ENCODE measurements around the gene TLL1.

DNA sequence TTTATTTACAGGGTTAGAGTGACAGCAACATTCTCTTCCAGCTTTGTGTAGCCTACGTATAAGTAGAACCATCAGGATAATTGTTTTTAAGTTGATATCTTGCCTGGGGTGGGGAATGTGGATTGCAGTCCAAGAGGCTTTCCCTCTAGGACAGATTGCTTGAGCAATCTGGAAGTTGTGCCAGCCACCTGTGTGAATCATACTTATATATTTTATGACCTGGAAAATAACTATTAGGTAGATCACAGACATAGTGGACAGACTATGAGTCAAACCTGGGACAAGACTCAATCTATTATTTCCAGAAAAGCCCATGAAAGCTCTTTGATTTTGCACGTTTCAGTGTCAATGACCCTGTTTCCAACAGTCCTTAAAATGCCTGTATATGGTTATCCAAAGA lies 98.9 kb downstream of the TLL1 start:
- TF ChIP-seq, protein P1, sequence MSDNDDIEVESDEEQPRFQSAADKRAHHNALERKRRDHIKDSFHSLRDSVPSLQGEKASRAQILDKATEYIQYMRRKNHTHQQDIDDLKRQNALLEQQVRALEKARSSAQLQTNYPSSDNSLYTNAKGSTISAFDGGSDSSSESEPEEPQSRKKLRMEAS (CRISPR knock-in tag; IDR thresholded peaks at IDR 0.05): no peak
- TF ChIP-seq, protein P2, sequence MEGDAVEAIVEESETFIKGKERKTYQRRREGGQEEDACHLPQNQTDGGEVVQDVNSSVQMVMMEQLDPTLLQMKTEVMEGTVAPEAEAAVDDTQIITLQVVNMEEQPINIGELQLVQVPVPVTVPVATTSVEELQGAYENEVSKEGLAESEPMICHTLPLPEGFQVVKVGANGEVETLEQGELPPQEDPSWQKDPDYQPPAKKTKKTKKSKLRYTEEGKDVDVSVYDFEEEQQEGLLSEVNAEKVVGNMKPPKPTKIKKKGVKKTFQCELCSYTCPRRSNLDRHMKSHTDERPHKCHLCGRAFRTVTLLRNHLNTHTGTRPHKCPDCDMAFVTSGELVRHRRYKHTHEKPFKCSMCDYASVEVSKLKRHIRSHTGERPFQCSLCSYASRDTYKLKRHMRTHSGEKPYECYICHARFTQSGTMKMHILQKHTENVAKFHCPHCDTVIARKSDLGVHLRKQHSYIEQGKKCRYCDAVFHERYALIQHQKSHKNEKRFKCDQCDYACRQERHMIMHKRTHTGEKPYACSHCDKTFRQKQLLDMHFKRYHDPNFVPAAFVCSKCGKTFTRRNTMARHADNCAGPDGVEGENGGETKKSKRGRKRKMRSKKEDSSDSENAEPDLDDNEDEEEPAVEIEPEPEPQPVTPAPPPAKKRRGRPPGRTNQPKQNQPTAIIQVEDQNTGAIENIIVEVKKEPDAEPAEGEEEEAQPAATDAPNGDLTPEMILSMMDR (IDR thresholded peaks at IDR 0.05): no peak
- no peak for TF ChIP-seq OVOL2 (CRISPR knock-in tag; IDR thresholded peaks at IDR 0.05; ENCODE audit: borderline replicate concordance)
- no peak for TF ChIP-seq CREB1 (CRISPR knock-in tag; IDR thresholded peaks at IDR 0.05)
- TF ChIP-seq, protein P3, sequence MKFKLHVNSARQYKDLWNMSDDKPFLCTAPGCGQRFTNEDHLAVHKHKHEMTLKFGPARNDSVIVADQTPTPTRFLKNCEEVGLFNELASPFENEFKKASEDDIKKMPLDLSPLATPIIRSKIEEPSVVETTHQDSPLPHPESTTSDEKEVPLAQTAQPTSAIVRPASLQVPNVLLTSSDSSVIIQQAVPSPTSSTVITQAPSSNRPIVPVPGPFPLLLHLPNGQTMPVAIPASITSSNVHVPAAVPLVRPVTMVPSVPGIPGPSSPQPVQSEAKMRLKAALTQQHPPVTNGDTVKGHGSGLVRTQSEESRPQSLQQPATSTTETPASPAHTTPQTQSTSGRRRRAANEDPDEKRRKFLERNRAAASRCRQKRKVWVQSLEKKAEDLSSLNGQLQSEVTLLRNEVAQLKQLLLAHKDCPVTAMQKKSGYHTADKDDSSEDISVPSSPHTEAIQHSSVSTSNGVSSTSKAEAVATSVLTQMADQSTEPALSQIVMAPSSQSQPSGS (CRISPR knock-in tag; IDR thresholded peaks at IDR 0.05; ENCODE audit: borderline replicate concordance, low read depth): no peak
- TF ChIP-seq, protein P4, sequence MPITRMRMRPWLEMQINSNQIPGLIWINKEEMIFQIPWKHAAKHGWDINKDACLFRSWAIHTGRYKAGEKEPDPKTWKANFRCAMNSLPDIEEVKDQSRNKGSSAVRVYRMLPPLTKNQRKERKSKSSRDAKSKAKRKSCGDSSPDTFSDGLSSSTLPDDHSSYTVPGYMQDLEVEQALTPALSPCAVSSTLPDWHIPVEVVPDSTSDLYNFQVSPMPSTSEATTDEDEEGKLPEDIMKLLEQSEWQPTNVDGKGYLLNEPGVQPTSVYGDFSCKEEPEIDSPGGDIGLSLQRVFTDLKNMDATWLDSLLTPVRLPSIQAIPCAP (CRISPR knock-in tag; IDR thresholded peaks at IDR 0.05): no peak
- TF ChIP-seq SMAD3 (CRISPR knock-in tag; IDR thresholded peaks at IDR 0.05; ENCODE audit: borderline replicate concordance): no peak
- TF ChIP-seq, protein P5, sequence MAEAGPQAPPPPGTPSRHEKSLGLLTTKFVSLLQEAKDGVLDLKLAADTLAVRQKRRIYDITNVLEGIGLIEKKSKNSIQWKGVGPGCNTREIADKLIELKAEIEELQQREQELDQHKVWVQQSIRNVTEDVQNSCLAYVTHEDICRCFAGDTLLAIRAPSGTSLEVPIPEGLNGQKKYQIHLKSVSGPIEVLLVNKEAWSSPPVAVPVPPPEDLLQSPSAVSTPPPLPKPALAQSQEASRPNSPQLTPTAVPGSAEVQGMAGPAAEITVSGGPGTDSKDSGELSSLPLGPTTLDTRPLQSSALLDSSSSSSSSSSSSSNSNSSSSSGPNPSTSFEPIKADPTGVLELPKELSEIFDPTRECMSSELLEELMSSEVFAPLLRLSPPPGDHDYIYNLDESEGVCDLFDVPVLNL (CRISPR knock-in tag; IDR thresholded peaks at IDR 0.05; ENCODE audit: borderline replicate concordance, low read depth): no peak

All from WTC11 (cell line).